Lung (tissue), 12 donors: ENCODE results near the gene COMT. TPM values are rescaled to one million over a fixed set of nuclear protein-coding genes. Genes with fewer than 3 reads are reported as not detected.

Experiments
- ATAC-seq: fragments of 200-7000 bp; cut with Tn5 transposase; one replicate; pipeline ENCODE4 v1.9.1; 2020; ENCODE audit warnings: moderate number of reproducible peaks; ENCODE audit not compliant: insufficient read depth, low FRiP score
- DNase-seq, 3 donors: peaks; one replicate each; pipeline ENCODE4 v3.0.0-alpha.2; 2013 to 2017
- H3K27ac ChIP-seq, 2 donors: one replicate each; pipeline ENCODE4 v1.5.1; 2013; ENCODE audit warnings: mild to moderate bottlenecking in 2 of 2, moderate library complexity in 2 of 2, control low read depth in 1 of 2, inconsistent platforms in 1 of 2, low read depth in 1 of 2, low read length in 1 of 2
- H3K27me3 ChIP-seq, 3 donors: one replicate each; pipeline ENCODE4 v1.5.1; 2013; ENCODE audit warnings: low read length in 2 of 3; ENCODE audit not compliant: control insufficient read depth in 3 of 3, insufficient read depth in 3 of 3
- H3K36me3 ChIP-seq, 4 donors: one replicate each; pipeline ENCODE4 v1.5.1; 2013; ENCODE audit warnings: low read length in 4 of 4, mild to moderate bottlenecking in 1 of 4, moderate library complexity in 1 of 4; ENCODE audit not compliant: control insufficient read depth in 4 of 4, insufficient read depth in 4 of 4
- H3K4me1 ChIP-seq, 5 donors: one replicate each; pipeline ENCODE4 v1.5.1; 2013; ENCODE audit warnings: low read length in 5 of 5, mild to moderate bottlenecking in 2 of 5, moderate library complexity in 1 of 5; ENCODE audit not compliant: control insufficient read depth in 5 of 5, insufficient read depth in 5 of 5
- H3K4me3 ChIP-seq: one replicate; pipeline ENCODE4 v1.5.1; 2013; ENCODE audit warnings: mild to moderate bottlenecking, control low read depth, moderate library complexity
- H3K9ac ChIP-seq, 2 donors: one replicate each; pipeline ENCODE4 v1.5.1; 2013; ENCODE audit warnings: low read length in 2 of 2, control low read depth in 1 of 2; ENCODE audit not compliant: insufficient read depth in 1 of 2
- H3K9me3 ChIP-seq, 4 donors: one replicate each; pipeline ENCODE4 v1.5.1; 2013; ENCODE audit warnings: low read length in 3 of 4, mild to moderate bottlenecking in 1 of 4, moderate library complexity in 1 of 4; ENCODE audit not compliant: control insufficient read depth in 4 of 4, insufficient read depth in 3 of 4
- WGBS, 2 donors: extraction: QIAGEN DNeasy Blood & Tissue Kit; methylation state at CpG; one replicate each; pipeline ENCODE4 v1.1.7; 2013; 5-methylcytosine and 5-hydroxymethylcytosine counted together
- polyA plus RNA-seq, 2 donors: library from polyadenylated mRNA; stranded (reverse); fragments of 200-250 nt; gene quantifications; one replicate each; pipeline ENCODE4 v1.2.1, GENCODE V29; 2013
- total RNA-seq, 2 donors: library from RNA; depleted of rRNA in 1 of 2; stranded (reverse); fragments of >200 nt in 1 of 2; gene quantifications; one replicate each; pipeline ENCODE4 v1.2.1, GENCODE V29; 2014 to 2021
- TF ChIP-seq, protein P1 (sequence below): IDR thresholded peaks from 2 replicates; pipeline ENCODE4 v1.5.1; 2012; ENCODE audit warnings: mild to moderate bottlenecking; ENCODE audit errors: control extremely low read depth, extremely low read depth
- donor health status: control.
- donor health status: control.
- donor health status: Bipolar disorder and iron deficiency.
- donor health status: healthy.
- donor health status: DM: yes; HTN: yes; CAD: no.

The COMT gene
- total and polyA plus RNA-seq, 4 donors: 147 to 272 (median 208) TPM

DNA sequence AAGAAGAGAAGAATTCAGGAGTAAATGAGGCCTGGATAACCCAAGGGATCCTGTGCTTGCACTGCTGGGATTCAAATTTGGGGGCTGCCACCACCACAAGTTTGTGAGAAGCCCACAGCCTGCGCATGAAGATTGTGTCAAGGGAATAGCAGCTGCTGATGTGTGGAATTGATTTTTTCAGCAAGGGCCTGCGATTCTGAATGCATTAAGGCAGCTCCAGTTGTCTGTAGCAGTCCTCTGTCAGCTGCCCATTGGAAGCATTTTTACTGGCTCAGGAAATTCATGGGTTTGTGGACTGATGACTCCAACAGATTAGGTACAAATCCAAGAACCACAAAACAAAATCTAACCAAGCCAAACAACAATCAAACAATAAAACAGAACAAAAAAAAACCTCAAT lies 61.1 kb downstream of the COMT start:
- TF ChIP-seq, protein P1, sequence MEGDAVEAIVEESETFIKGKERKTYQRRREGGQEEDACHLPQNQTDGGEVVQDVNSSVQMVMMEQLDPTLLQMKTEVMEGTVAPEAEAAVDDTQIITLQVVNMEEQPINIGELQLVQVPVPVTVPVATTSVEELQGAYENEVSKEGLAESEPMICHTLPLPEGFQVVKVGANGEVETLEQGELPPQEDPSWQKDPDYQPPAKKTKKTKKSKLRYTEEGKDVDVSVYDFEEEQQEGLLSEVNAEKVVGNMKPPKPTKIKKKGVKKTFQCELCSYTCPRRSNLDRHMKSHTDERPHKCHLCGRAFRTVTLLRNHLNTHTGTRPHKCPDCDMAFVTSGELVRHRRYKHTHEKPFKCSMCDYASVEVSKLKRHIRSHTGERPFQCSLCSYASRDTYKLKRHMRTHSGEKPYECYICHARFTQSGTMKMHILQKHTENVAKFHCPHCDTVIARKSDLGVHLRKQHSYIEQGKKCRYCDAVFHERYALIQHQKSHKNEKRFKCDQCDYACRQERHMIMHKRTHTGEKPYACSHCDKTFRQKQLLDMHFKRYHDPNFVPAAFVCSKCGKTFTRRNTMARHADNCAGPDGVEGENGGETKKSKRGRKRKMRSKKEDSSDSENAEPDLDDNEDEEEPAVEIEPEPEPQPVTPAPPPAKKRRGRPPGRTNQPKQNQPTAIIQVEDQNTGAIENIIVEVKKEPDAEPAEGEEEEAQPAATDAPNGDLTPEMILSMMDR: no peak
- 84 to 88% methylated on average over 2 of the region's 2 CpGs for WGBS, 2 donors
- Histone ChIP-seq H3K36me3 (no peaks in the 10 kb centered on the region), H3K27ac (no peak overlapping the region), H3K27me3 (no peaks in the 10 kb centered on the region), H3K9ac (peak overlapping the region in 1 of 2 donors; percentile 4), H3K9me3 (peaks cover 0 to 3% (median under 1%) of the 10 kb centered on the region in 4 donors), H3K4me1 (peaks cover 0 to 47% (median 13%) of the 10 kb centered on the region in 5 donors), H3K4me3 (no peak overlapping the region)
- DNase-seq: peak in 2 of 3 donors; percentile 66 to 75
- ATAC-seq: no peak

DNA sequence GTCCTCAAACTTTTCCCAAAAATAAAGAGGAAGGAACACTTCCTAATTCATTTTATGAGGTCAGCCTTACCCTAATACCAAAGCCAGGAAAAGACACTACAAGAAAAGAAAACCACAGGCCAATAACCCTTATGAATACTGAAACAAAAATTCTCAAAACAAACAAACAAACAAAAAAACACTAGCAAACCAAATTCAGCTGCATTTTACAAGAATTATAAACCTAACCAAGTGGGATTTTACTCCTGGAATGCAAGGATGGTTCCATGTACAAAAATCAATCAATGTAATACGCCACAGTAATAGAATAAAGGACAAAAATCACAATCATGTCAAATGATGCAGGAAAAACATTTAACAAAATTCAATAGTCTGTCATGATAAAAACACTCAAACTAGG lies 61.7 kb downstream of the COMT start:
- Histone ChIP-seq H3K9me3 (peaks cover 0 to 3% (median under 1%) of the 10 kb centered on the region in 4 donors), H3K4me3 (no peak overlapping the region), H3K9ac (no peak overlapping the region), H3K27me3 (no peaks in the 10 kb centered on the region), H3K27ac (no peak overlapping the region), H3K36me3 (no peaks in the 10 kb centered on the region), H3K4me1 (peaks cover 0 to 41% (median 12%) of the 10 kb centered on the region in 5 donors)
- WGBS, 2 donors: 97% methylated on average over 1 of the region's 1 CpG
- ATAC-seq (no peak), DNase-seq (no peak)
- TF ChIP-seq, protein P1: no peak

DNA sequence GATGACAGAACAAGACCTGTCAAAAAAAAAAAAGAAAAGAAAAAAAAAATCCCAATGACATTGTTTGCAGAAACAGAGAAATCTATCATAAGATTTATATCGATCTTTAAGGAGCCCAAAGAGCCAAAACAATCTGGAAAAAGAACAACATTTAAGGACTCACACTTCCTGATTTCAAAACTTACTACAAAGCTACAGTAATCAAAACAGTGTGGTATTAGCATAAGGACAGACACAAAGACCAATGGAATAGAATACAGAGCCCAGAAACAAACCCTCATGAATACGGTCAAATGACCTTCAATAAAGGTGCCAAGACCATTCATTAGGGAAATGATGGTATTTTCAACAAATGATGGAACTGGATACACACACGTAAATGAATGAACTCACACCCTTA lies 62.9 kb downstream of the COMT start:
- H3K27me3 ChIP-seq: no peaks in the 10 kb centered on the region
- no peaks in the 10 kb centered on the region for H3K36me3 ChIP-seq
- TF ChIP-seq, protein P1: no peak
- H3K4me3 ChIP-seq: no peak overlapping the region
- H3K9ac ChIP-seq: no peak overlapping the region
- no peak overlapping the region for H3K27ac ChIP-seq
- H3K4me1 ChIP-seq: peaks cover 0 to 30% (median 7%) of the 10 kb centered on the region in 5 donors
- 94 to 97% methylated on average over 3 of the region's 3 CpGs for WGBS, 2 donors
- H3K9me3 ChIP-seq: peaks cover 0 to 3% (median under 1%) of the 10 kb centered on the region in 4 donors
- DNase-seq (no peak), ATAC-seq (no peak)
